Esophagus squamous epithelium (tissue), 4 donors: ENCODE results near the gene NEU3.

Experiments used
- CTCF ChIP-seq, 6 experiments: fragments of 450-650 bp in 4 of 6; fragments of 200-600 bp in 2 of 6; sonication (generic) in 2 of 6; IDR thresholded peaks; one replicate each; pipeline ENCODE4 v1.5.1; 2016 to 2019; ENCODE audit warnings: antibody characterized with exemption in 6 of 6, mild to moderate bottlenecking in 4 of 6, moderate library complexity in 4 of 6
- POLR2A ChIP-seq, 4 donors: fragments of 450-650 bp; IDR thresholded peaks; one replicate each; pipeline ENCODE4 v1.6.1; 2017; ENCODE audit warnings: antibody characterized with exemption in 4 of 4, mild to moderate bottlenecking in 4 of 4, moderate library complexity in 3 of 4

GRCh38 chr11:75031224-75031753 lies 42.6 kb downstream of the NEU3 start:
- TF ChIP-seq CTCF (IDR thresholded peaks at IDR 0.05) (no peak), POLR2A (IDR thresholded peaks at IDR 0.05) (no peak)
